ENCODE measurements around the gene CNTN2. TPM values are rescaled to one million over a fixed set of nuclear protein-coding genes. Genes with fewer than 3 reads are reported as not detected.

CNTN2 gene
- total RNA-seq, 1 donor from 2014 or later = 0.29 TPM

DNA sequence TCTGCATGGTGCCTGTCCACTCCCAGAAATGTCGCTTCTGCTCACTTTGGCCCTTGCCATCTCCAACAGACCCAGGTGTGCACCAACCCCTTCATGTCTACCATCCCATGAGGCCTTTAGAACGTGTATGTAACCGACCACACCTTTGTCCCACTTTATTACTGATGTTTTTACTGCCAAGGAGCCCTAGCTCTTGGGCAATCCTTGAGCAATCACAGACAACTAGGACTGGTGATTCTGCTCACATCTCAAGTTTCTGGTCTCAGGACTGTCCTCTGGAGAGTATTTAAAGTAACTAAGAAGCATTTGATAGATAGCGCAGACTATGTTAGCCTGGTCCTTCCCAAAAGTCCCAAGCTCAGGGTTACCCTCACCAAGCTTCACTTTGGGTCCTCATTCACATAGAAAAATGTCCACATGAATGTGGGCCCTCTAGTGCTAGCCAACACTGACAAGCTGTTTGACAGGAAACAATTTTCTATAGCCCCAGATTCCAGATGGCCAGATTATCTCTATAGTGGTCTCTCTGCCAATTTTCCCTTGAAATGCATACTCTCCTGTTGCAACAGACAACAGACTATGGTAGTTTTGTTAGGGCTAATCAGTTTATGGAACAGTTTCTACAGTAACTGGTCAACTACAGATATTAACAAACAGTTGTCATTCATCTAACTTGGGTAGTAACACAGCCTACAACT, 48.2 kb downstream of the CNTN2 start:
- H3K27ac Mint-ChIP-seq = no peak overlapping the region
- no peaks in the 10 kb centered on the region for H3K27me3 Mint-ChIP-seq (ENCODE audit: low read depth)
- no peak overlapping the region for H3K4me3 Mint-ChIP-seq
- no peaks in the 10 kb centered on the region for H3K4me1 Mint-ChIP-seq
- no peaks in the 10 kb centered on the region for H3K9me3 Mint-ChIP-seq
- H3K36me3 Mint-ChIP-seq = peaks cover 26% of the 10 kb centered on the region
- TF ChIP-seq, protein P1, sequence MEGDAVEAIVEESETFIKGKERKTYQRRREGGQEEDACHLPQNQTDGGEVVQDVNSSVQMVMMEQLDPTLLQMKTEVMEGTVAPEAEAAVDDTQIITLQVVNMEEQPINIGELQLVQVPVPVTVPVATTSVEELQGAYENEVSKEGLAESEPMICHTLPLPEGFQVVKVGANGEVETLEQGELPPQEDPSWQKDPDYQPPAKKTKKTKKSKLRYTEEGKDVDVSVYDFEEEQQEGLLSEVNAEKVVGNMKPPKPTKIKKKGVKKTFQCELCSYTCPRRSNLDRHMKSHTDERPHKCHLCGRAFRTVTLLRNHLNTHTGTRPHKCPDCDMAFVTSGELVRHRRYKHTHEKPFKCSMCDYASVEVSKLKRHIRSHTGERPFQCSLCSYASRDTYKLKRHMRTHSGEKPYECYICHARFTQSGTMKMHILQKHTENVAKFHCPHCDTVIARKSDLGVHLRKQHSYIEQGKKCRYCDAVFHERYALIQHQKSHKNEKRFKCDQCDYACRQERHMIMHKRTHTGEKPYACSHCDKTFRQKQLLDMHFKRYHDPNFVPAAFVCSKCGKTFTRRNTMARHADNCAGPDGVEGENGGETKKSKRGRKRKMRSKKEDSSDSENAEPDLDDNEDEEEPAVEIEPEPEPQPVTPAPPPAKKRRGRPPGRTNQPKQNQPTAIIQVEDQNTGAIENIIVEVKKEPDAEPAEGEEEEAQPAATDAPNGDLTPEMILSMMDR (IDR thresholded peaks at IDR 0.05; ENCODE audit: unreplicated experiment) = no peak
- no peak for DNase-seq (ENCODE audit: low spot score in 2 of 2, unreplicated experiment in 2 of 2)

DNA sequence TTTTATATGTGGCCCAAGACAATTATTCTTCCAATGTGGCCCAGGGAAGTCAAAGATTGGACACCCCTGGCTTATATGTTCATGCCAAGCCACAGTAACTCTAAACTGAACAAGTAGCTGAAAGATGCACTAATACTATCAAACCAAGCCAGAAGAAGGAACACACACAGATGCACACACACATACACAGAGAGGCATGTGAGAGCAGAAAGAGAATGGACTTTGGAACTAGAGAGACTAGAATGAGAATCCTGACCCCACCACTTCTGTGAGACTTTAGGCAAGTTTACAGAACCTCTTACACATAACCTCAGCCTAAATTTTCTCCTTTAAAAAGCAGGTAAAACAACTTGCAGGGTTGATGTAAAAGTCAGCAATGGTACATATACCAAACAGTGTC, 52.4 kb downstream of the CNTN2 start:
- no peak for DNase-seq (ENCODE audit: low spot score in 2 of 2, unreplicated experiment in 2 of 2)
- H3K4me3 Mint-ChIP-seq = no peak overlapping the region

DNA sequence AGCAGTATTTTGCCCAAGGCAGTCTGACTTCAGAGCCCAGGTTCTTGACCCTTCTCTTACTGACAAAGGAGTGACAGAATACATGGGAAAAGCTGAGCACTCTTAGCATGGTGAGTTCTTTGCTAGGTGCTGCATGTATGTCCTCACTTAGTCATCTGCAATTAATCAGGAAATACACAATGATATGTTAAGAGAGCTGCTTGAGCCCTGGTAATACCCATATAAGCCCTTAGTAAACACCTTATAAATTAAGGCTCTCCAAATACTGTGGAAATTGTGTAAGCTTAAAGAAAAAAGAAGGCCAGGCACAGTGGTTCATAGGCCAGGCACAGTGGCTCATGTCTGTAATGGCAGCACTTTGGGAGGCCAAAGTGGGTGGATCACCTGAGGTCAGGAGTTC, 55.2 kb downstream of the CNTN2 start:
- Mint-ChIP-seq H3K9me3 (no peaks in the 10 kb centered on the region), H3K36me3 (peaks cover 52% of the 10 kb centered on the region), H3K4me1 (no peaks in the 10 kb centered on the region), H3K4me3 (no peak overlapping the region), H3K27me3 (ENCODE audit: low read depth) (no peaks in the 10 kb centered on the region), H3K27ac (no peak overlapping the region)
- no peak for DNase-seq (ENCODE audit: low spot score in 2 of 2, unreplicated experiment in 2 of 2)
- TF ChIP-seq, protein P1 (IDR thresholded peaks at IDR 0.05; ENCODE audit: unreplicated experiment) = no peak

More for the DNA sequence above, 52.4 kb downstream of the CNTN2 start:
- TF ChIP-seq, protein P1 (IDR thresholded peaks at IDR 0.05; ENCODE audit: unreplicated experiment) = no peak
- Mint-ChIP-seq H3K27ac (no peak overlapping the region), H3K9me3 (no peaks in the 10 kb centered on the region), H3K36me3 (peaks cover 40% of the 10 kb centered on the region), H3K4me1 (no peaks in the 10 kb centered on the region), H3K27me3 (ENCODE audit: low read depth) (no peaks in the 10 kb centered on the region)

DNA sequence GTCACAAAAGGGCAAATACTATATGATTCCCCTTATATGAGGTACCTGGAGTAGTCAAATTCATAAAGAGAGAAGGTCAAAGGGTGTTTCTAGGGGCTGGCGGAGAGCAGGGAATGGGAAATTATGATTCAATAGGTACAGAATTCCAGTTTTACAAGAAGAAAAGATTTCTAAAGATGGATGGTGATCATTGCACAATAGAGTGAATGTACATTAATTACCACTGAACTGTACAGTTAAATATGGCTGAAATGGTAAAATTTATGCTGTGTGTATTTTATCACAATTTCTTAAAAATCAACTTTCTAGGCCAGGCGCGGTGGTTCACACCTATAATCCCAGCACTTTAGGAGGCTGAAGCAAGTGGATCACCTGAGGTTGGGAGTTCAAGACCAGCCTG, 59.4 kb downstream of the CNTN2 start:
- H3K36me3 Mint-ChIP-seq = peaks cover 58% of the 10 kb centered on the region
- no peaks in the 10 kb centered on the region for H3K9me3 Mint-ChIP-seq
- no peak for DNase-seq (ENCODE audit: low spot score in 2 of 2, unreplicated experiment in 2 of 2)
- no peaks in the 10 kb centered on the region for H3K4me1 Mint-ChIP-seq
- H3K4me3 Mint-ChIP-seq = no peak overlapping the region
- no peak overlapping the region for H3K27ac Mint-ChIP-seq
- H3K27me3 Mint-ChIP-seq (ENCODE audit: low read depth) = no peaks in the 10 kb centered on the region
- TF ChIP-seq, protein P1 (IDR thresholded peaks at IDR 0.05; ENCODE audit: unreplicated experiment) = no peak

DNA sequence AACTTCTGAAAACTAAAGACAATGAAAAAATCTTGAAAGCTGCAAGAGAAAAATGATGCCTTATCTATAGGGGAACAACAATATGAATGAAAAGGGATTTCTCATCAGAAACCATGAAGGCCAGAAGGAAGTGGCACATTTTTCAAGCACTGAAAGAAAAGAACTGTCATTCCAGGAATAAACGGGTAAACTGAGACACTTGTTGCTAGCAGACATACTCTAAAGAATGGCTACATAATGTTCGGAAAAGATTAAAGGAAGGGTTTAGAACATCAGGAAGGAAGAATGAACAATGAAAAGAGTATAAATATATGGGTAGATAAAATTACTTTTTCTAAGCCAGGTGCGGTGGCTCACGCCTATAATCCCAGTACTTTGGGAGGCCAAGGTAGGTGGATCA, 64.3 kb downstream of the CNTN2 start:
- H3K4me3 Mint-ChIP-seq = no peak overlapping the region
- DNase-seq (ENCODE audit: low spot score in 2 of 2, unreplicated experiment in 2 of 2) = no peak

More for the DNA sequence above, 64.3 kb downstream of the CNTN2 start:
- TF ChIP-seq, protein P1 (IDR thresholded peaks at IDR 0.05; ENCODE audit: unreplicated experiment) = no peak
- no peak overlapping the region for H3K27ac Mint-ChIP-seq
- peaks cover 34% of the 10 kb centered on the region for H3K36me3 Mint-ChIP-seq
- no peaks in the 10 kb centered on the region for H3K4me1 Mint-ChIP-seq
- H3K27me3 Mint-ChIP-seq (ENCODE audit: low read depth) = no peaks in the 10 kb centered on the region
- no peaks in the 10 kb centered on the region for H3K9me3 Mint-ChIP-seq

All from mesothelial cell of epicardium (in vitro differentiated cells).